HT1080 (cell line): ENCODE data around the gene C4orf50. TPM values are rescaled to one million over a fixed set of nuclear protein-coding genes. Genes with fewer than 3 reads are reported as not detected.

ENCODE experiments used
- DNase-seq: peaks from one replicate; pipeline ENCODE4 v3.0.0-alpha.2; 2015; ENCODE audit warnings: low read depth
- total RNA-seq: library from RNA; depleted of rRNA; stranded (reverse); fragments of >200 nt; shearing (Covaris generic); gene quantifications from 2 replicates; pipeline ENCODE4 v1.2.3, GENCODE V29; 2014

The C4orf50 gene
- total RNA-seq, 1 experiment from 2014 or later = not detected

GRCh38 chr4:5893004-5893580 lies 125.1 kb downstream of the C4orf50 start, which contains the start of gene CRMP1:
Gene CRMP1, minus strand, starts transcription at chr4:5893086. Its CDS starts 117 bp downstream, at chr4:5892969.
- DNase-seq = no peak

- no peak for DNase-seq
Measured at GRCh38 chr4:5892323-5893003, 125.8 kb downstream of the C4orf50 start.

DNA sequence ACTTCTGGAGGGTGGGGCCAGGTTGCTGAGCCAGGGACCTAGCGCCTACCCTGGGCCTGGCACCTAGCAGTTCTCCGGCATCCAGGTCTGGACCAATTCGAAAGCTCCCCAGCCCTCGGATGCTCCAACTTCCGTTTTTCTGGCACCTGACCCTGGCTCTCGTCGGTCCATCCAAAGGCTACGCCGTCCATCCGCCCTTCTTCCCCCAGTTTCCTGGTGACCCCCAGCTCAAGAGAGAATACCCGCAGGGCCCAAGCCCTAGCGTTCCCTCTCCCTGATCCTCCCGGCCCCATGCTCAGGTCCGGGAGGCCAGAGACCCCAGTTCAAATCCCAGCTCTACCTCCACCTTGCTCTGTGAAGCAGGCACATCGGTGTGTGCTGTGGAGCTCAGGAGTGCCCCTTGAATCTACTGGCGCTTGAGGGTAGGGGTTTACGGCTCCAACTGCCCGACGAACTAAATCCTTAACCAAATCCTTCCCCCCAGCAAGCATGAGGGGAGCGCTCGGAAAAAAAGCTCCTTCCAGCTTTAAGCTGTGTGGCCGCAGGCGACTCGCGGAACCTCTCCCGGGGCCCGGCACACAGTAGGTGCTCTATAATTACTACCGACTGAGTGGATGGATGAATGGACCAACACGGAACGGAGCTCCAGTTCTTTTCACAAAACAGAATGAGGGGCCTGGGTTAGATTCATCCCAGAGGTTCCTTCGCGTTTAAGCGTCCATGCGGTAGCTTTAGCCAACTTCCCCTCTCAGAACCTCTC lies 126.5 kb downstream of the C4orf50 start:
- DNase-seq = no peak

- no peak for DNase-seq
Measured at GRCh38 chr4:5890063-5890727, 128.0 kb downstream of the C4orf50 start.

DNA sequence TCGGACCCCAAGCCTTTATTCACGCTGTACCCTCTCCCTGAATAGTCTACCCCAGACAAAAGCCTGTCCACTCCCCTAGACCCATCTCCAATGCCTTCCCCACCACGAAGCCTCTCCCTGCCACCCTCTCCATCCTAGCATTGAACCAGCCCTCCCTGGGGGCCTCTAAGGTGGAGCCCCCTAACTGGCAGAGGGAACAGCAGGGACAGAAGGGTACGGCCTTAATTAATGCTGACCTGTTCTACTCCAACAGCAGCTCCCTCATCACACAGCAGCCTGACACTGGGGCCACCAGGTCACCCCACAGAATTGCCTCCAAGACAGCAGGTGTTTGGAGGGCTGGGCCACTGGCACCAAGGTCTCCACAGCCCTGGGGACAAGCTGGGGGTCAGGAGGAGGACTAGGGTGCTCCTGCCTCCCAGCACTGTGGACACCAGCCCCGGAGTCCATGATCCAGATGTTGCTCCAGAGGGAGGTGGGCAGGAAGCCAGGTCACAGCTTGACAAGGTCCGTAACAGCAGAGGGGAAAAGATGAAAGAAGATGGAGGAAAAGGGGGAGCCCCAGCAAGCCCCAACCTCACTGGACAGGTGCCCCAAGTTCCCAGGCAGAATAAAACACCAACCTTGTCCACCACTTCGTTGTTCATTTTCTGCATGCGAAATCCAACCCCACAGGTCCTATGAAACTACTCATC lies 129.1 kb downstream of the C4orf50 start:
- DNase-seq = no peak

DNA sequence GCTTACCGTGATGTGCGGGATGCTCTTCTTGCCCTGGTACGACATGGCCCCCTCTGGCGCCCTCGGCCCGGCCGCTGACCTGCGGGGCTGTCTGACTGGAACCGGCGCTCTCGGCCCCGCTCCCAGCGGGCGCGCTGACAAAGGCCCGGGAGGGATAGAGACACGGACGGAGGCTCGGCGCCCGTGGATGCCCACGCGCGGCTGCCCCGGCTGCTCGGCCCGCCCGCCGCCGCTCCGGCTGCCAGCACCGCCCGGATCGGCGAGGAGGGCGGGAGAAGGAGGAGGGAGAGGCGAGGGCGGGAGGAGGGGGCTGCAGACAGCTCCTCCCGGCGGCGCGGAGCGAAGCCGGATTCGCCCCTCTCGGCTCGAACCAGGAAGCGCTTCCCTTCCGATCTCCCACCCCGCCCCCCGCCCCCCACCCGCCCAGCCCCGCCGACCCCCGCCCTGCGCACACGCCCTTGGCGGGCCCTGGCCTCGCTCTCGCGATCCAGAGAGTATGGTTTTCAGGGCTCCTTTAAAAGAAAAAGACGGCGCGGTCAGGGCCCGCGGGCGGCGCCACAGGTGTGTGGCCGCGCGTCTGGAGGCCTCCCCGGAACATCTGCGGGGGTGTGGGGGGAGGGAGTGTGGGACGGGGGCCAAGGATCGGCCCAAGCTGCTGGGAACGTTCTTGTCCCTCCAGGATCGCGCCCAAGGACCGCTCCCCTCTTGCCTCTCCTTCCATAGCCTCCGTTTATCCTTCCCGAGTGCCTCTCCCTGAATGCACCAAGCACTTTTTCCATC lies 129.8 kb downstream of the C4orf50 start:
- no peak for DNase-seq

GRCh38 chr4:5887361-5888221 lies 130.6 kb downstream of the C4orf50 start:
- no peak for DNase-seq

- no peak for DNase-seq
Measured at GRCh38 chr4:5887011-5887360, 131.2 kb downstream of the C4orf50 start.

DNA sequence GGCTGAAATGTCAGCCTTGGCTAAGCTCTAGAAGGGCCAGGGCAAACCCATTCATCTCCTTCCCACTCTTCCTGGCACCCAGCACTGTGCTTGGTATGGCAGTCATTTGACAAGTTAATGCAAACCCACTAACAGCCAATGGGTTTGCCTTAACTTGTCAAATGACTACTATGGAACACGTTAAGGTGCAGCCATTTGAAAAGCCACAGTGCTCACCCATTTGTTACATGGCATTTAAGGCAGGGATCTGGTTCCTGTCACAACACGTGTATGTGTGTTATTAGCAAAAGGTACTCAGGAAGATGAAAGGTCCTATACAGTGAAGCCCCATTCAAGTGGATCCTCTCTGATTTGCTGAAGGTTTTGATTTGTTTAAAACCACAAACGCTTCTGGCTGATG lies 132.5 kb downstream of the C4orf50 start:
- DNase-seq = no peak

DNA sequence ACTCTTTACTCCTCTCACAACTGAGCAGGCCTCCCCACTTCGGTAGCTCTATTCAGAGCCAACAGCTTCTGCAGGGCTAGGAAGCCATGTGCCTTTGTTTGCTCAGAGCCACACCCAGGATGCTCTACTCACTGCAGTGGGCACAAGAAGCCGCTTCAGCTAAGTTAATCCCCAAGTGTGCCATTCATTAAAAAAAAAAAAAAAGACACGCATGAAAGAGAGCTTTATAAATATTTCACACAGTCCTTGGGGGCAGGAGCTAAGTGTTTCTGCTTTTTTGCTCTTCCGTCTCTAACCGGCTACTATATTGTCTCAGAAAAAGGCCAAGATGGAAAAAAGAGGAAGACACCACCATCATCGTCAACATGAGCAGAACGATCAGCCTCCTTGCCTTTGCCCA lies 133.4 kb downstream of the C4orf50 start:
- DNase-seq = no peak

DNA sequence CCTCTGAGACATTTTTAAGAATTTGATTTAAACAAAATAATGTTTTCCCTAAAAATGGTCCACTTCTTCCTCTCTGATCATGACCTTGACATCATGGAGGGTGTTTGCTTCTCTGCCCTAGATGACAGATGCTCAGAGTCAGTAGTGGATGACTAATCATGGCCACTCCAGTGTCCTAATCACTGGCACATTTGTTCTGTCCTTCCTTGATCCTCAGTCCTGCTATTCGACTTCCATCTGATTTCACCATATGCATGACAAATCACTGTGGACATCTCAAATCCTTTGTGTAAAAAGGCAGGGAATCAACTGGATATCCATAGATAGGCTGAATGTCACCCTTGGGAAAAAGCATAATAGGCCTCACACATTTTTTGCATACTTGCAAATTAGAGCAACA lies 134.3 kb downstream of the C4orf50 start:
- DNase-seq = no peak

- no peak for DNase-seq
Measured at GRCh38 chr4:5882947-5883346, 135.3 kb downstream of the C4orf50 start.

DNA sequence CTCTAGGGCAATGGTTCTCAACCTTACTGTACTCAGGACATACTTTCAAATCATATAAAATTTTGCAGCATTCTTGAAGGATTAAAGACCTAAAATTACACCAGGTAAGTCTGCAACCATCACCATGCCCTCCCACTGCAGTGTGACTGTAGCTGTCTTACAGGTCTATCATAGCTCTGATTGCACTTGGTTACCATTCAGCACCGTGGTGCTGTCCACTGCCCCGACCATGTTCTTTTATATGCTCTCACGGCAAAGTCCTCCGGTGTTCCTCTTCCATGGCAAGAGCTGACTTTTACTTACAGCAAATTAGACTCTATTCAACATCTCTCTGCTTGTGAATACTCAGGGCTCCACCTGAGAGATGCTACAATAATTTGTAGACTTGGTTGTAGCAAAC lies 136.9 kb downstream of the C4orf50 start:
- DNase-seq = no peak

DNA sequence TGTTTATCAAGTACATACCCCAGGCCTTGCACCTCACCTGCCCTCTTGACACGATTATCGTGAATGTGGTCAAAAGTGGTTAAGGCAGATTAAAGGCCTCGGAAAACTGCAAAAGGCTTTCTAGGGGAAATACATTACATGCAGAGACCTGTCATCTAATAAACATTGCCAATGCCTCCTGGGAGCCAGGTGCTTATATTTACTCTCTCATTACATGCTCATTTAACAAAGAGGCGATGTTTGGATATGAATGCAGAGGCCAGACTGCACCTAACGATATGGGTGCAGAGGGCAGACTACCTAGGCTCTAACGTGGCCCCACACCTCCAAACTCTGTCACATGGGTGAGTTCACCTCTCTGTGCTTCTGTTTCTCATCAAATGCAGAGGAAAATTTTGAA lies 139.9 kb downstream of the C4orf50 start:
- no peak for DNase-seq

DNA sequence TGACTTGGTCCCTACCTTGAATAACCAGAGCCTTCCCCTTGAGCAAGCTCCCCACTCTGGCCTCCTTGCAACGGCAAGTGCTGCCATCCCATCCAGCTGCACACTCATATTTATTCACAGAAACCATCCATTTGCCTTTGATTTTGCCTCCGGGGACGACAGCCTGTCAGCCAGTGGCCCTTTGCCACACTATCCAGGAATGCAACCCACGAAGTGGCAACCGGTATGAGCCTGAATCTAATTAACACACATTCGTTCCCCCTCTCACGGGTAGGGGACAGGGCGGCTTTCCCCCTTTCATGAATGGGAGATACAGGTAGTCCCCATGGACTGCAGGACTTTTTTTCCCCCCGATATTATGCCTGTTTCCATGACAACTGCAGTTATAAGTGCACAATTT lies 140.8 kb downstream of the C4orf50 start:
- no peak for DNase-seq

- DNase-seq = no peak
Measured at GRCh38 chr4:5874811-5875449, 143.3 kb downstream of the C4orf50 start.

- DNase-seq = peak; percentile 27
Measured at GRCh38 chr4:5870701-5871100, 147.5 kb downstream of the C4orf50 start.

- no peak for DNase-seq
Measured at GRCh38 chr4:5869966-5870619, 148.1 kb downstream of the C4orf50 start.

- DNase-seq = no peak
Measured at GRCh38 chr4:5867866-5868265, 150.4 kb downstream of the C4orf50 start.
